Subcutaneous abdominal adipose tissue (tissue), 5 donors: Measurements from ENCODE around the gene MAVS.
A peak's percentile ranks its signal among the peaks of the same experiment; 100 is the strongest.
"Not testable (repeated sequence)": the region's sequence is repeated elsewhere in the genome, so short reads cannot be mapped to it uniquely, and the experiment has no call there.

Source experiments
- H3K27ac ChIP-seq: one replicate; pipeline ENCODE4 v1.7.0; 2013; ENCODE audit warnings: low read depth, mild to moderate bottlenecking, inconsistent platforms, low read length, moderate library complexity
- H3K27me3 ChIP-seq, 5 donors: one replicate each; pipeline ENCODE4 v1.7.0; 2013; ENCODE audit warnings: low read length in 5 of 5, inconsistent platforms in 1 of 5; ENCODE audit not compliant: control insufficient read depth in 5 of 5, insufficient read depth in 4 of 5
- H3K36me3 ChIP-seq, 5 donors: one replicate each; pipeline ENCODE4 v1.7.0; 2013; ENCODE audit warnings: low read length in 5 of 5; ENCODE audit not compliant: control insufficient read depth in 5 of 5, insufficient read depth in 5 of 5
- H3K4me1 ChIP-seq, 5 donors: one replicate each; pipeline ENCODE4 v1.7.0; 2013; ENCODE audit warnings: low read length in 5 of 5, mild to moderate bottlenecking in 3 of 5, moderate library complexity in 1 of 5; ENCODE audit not compliant: control insufficient read depth in 5 of 5, insufficient read depth in 5 of 5
- H3K4me3 ChIP-seq, 5 donors: one replicate each; pipeline ENCODE4 v1.7.0; 2013; ENCODE audit warnings: low read length in 5 of 5, low read depth in 1 of 5
- H3K9ac ChIP-seq, 5 donors: one replicate each; pipeline ENCODE4 v1.7.0; 2013; ENCODE audit warnings: low read length in 5 of 5, mild to moderate bottlenecking in 4 of 5, moderate library complexity in 3 of 5
- H3K9me3 ChIP-seq, 5 donors: one replicate each; pipeline ENCODE4 v1.7.0; 2013; ENCODE audit warnings: low read length in 5 of 5; ENCODE audit not compliant: control insufficient read depth in 5 of 5
- donor health status: healthy.
- donor health status: healthy.
- donor health status: healthy.
- donor health status: healthy.
- donor health status: healthy.

The MAVS gene

DNA sequence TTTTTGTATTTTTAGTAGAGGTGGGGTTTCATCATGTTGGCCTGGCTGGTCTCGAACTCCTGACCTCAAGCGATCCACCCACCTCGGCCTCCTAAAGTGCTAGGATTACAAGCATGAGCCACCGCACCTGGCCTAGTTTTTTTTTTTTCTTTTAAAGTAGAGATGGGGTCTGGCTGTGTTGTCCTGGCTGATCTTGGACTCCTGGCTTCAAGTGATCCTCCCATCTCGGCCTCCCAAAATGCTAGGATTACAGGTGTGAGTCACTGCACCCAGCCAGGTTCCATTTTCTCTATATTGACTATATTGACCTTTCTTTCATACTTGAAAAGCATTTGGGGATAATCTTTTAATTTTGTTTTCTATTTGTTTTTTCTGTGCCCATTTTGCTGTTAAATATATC lies 55.8 kb downstream of the MAVS start:
- Histone ChIP-seq H3K9me3 (no peaks in the 10 kb centered on the region), H3K36me3 (no peaks in the 10 kb centered on the region), H3K9ac (no peak overlapping the region), H3K4me1 (peaks cover 2 to 52% (median 49%) of the 10 kb centered on the region in 5 donors), H3K27ac (peak overlapping the region; percentile 57), H3K4me3 (no peak overlapping the region), H3K27me3 (no peaks in the 10 kb centered on the region)

DNA sequence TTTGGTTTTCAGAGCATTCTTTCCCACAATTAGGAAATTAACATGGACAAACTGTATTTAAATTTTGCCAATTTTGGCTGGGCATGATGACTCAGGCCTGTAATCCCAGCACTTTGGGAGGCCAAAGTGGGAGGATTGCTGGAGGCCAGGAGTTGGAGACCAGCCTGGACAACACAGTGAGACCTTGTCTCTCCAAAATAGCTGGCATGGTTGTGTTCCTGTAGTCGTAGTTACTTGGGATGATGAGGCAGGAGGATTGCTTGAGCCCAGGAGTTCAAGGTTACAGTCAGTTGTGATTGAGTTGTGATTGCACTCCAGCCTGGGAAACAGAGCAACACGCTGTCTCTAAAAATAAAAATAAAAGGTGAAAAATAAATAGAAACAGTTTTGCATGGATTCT lies 57.6 kb downstream of the MAVS start:
- Histone ChIP-seq H3K4me1 (peaks cover 2 to 68% (median 61%) of the 10 kb centered on the region in 5 donors), H3K9ac (no peak overlapping the region), H3K4me3 (no peak overlapping the region), H3K9me3 (no peaks in the 10 kb centered on the region), H3K27ac (no peak overlapping the region), H3K27me3 (no peaks in the 10 kb centered on the region), H3K36me3 (peaks cover 3 to 13% (median 12%) of the 10 kb centered on the region in 5 donors)

DNA sequence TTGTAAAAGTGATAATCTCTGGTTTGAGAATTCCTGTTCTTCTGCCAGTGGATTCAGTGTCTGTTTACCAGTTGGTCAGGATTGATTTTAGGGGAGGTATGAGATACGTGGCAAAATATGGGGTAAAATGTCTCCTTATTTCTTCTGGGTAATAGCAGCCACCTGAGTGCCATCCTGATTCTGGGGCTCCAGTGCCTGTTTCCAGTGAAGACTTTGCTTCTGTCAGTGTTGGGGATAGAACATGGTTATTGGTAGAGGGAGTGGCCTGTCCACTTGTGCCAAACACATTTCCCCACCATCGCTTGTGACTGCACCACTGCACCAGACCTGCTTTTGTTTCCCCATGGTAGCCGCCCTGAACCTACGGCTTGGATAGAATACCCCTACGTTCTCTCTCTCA lies 58.2 kb downstream of the MAVS start:
- H3K27me3 ChIP-seq = no peaks in the 10 kb centered on the region
- H3K4me3 ChIP-seq = no peak overlapping the region
- H3K36me3 ChIP-seq = peaks cover 3 to 18% (median 17%) of the 10 kb centered on the region in 5 donors
- no peak overlapping the region for H3K9ac ChIP-seq
- no peaks in the 10 kb centered on the region for H3K9me3 ChIP-seq
- H3K27ac ChIP-seq = no peak overlapping the region
- H3K4me1 ChIP-seq = peaks cover 2 to 66% (median 60%) of the 10 kb centered on the region in 5 donors

DNA sequence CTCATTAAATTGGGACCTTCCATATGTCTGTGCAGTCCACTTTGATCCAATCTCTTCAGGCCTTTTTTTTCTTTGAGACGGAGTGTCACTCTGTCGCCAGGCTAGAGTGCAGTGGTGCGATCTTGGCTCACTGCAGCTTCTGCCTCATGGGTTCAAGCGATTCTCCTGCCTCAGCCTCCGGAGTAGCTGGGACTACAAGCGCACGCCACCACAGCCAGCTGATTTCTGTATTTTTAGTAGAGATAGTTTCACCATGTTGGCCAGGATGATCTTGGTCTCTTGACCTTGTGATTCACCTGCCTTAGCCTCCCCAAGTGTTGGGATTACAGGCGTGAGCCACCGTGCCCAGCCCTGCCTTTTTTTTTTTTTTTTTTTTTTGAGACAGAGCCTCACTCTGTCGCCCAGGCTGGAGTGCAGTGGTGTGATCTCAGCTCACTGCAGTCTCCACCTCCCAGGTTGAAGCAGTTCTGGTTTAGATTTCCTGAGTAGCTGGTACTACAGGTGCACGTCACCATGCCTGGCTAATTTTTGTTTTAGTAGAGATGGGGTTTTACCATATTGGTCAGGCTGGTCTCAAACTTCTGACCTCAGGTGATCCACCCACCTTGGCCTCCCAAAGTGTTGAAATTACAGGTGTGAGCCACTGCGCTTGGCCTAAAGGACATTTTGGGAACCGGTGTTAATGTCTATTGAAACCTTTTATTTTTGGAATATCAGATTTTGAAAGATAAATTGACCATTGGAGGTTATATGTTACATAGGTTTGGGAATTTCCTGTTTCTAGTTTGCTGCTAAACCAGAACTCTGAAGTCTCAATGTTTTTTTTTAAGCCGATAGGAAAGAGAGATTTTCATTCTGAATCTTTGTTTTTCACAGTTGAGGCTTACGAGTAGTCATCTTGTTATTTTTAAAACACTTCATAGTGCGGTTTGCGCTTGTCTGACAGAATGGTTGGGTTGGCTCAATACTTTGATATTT lies 60.4 kb downstream of the MAVS start:
- not testable (repeated sequence) for H3K9ac ChIP-seq, H3K4me3 ChIP-seq, H3K27me3 ChIP-seq, H3K9me3 ChIP-seq
- Histone ChIP-seq H3K4me1 (peaks cover 2 to 48% (median 43%) of the 10 kb centered on the region in 5 donors), H3K36me3 (peaks cover 12 to 35% (median 27%) of the 10 kb centered on the region in 5 donors), H3K27ac (peak overlapping the region; percentile 13)

DNA sequence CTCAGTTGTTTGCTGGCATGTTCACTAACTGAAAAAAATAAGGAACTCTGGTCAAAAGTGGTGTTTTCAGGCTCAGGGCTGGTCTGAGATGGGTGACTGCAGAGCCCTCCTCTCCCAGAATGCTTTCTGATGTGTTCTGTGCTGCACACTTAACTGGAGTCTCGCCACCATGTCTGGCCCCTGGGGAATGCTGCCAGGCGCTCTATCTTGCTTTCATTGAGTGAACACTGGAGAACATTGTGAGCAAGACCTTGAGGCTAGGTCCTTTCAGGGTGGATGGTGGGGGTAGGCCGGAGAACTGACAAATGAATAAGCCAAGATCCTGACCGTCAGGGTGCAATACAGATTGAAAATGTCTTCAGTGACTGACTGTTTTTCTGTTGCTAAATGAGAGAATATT lies 62.0 kb downstream of the MAVS start:
- peaks cover 15 to 48% (median 40%) of the 10 kb centered on the region in 5 donors for H3K36me3 ChIP-seq
- H3K4me1 ChIP-seq = peaks cover 2 to 34% (median 32%) of the 10 kb centered on the region in 5 donors
- H3K27me3 ChIP-seq = no peaks in the 10 kb centered on the region
- no peak overlapping the region for H3K9ac ChIP-seq
- no peak overlapping the region for H3K4me3 ChIP-seq
- H3K9me3 ChIP-seq = no peaks in the 10 kb centered on the region
- no peak overlapping the region for H3K27ac ChIP-seq

DNA sequence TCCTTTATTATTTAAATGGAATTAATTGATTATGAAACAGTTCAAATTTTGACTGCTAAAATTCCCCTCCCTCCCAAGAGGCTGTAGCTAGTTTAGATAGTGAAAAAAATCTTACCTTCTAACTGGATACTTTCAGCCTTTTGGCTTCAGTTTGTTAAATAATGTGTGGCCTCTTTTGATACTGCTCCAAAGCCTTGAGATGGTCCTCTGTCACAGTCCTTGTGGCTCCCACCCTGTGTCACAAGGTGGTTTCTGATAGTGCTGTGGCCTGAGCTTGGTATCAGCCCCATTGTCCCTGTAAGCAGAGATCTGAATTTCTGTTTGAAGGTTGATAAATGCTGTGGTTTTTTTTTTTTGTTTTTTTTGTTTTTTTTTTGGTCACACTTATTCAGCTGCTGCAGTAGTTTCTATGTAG lies 63.3 kb downstream of the MAVS start:
- no peak overlapping the region for H3K9ac ChIP-seq
- H3K27ac ChIP-seq = no peak overlapping the region
- H3K4me3 ChIP-seq = no peak overlapping the region
- H3K9me3 ChIP-seq = no peaks in the 10 kb centered on the region
- peaks cover under 1 to 27% (median 22%) of the 10 kb centered on the region in 5 donors for H3K4me1 ChIP-seq
- no peaks in the 10 kb centered on the region for H3K27me3 ChIP-seq
- peaks cover 15 to 59% (median 52%) of the 10 kb centered on the region in 5 donors for H3K36me3 ChIP-seq

DNA sequence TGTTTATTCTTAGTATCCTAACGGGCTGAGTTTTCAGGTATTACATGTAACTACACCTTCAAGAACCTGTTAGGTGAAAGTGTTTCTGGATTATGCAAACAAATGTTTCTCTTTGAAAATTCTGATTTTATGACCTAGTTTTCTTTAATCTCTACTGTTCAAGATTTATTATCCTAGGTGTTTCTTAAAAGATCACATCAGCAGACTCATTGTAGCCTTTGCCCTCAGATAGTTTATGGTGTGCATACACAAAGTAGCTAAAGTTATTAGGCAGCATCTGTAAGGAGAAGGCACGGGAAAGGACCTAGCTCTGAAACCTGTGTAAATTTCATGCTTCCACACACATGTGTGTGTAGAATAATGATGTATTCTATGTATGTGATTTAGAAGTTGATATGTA lies 64.2 kb downstream of the MAVS start:
- H3K9ac ChIP-seq = no peak overlapping the region
- H3K36me3 ChIP-seq = peaks cover 15 to 59% (median 54%) of the 10 kb centered on the region in 5 donors
- H3K4me3 ChIP-seq = no peak overlapping the region
- H3K27me3 ChIP-seq = no peaks in the 10 kb centered on the region
- H3K27ac ChIP-seq = no peak overlapping the region
- H3K9me3 ChIP-seq = no peaks in the 10 kb centered on the region
- H3K4me1 ChIP-seq = peaks cover 0 to 27% (median 20%) of the 10 kb centered on the region in 5 donors

DNA sequence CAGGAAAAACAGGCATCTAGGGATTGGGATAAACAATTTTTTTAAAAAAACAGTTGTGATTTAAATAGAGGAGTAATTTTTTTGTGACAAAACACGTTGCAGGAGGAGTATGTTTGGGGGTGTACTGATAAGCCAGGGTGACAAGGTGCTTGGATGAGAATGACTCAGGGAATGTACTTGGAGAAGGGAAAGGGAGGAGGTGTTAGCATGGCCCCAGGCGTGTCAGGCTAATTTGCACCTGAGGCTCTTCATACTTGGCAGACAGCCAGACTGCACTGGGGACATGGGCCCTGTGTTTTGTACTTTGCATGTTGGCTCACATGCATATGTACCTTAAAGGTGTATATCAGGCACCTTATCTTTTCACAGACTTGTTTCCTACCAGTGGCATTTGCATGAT lies 65.3 kb downstream of the MAVS start:
- H3K36me3 ChIP-seq = peaks cover 15 to 66% (median 58%) of the 10 kb centered on the region in 5 donors
- H3K27ac ChIP-seq = no peak overlapping the region
- H3K27me3 ChIP-seq = no peaks in the 10 kb centered on the region
- no peak overlapping the region for H3K9ac ChIP-seq
- no peak overlapping the region for H3K4me3 ChIP-seq
- peaks cover 0 to 33% (median 21%) of the 10 kb centered on the region in 5 donors for H3K4me1 ChIP-seq
- no peaks in the 10 kb centered on the region for H3K9me3 ChIP-seq

DNA sequence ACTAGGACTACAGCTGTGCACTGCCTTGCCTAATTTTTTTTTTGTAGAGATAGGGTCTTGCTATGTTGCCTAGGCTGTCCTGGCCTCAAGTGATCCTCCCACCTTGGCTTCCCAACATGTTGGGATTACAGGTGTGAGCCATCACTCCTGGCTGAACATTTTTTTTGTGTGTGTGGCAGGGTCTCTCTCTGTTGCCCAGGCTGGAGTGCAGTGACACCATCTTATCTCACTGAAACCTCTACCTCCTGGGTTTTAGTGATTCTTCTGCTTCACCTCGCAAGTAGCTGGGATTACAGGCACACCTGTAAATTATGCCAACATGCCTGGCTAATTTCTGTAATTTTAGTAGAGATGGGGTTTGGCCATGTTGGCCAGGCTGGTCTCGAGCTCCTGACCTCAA lies 67.8 kb downstream of the MAVS start:
- Histone ChIP-seq H3K4me1 (peaks cover 0 to 17% (median 6%) of the 10 kb centered on the region in 5 donors), H3K4me3 (no peak overlapping the region), H3K27ac (no peak overlapping the region), H3K27me3 (no peaks in the 10 kb centered on the region), H3K36me3 (peaks cover 12 to 62% (median 52%) of the 10 kb centered on the region in 5 donors), H3K9me3 (no peaks in the 10 kb centered on the region), H3K9ac (no peak overlapping the region)

DNA sequence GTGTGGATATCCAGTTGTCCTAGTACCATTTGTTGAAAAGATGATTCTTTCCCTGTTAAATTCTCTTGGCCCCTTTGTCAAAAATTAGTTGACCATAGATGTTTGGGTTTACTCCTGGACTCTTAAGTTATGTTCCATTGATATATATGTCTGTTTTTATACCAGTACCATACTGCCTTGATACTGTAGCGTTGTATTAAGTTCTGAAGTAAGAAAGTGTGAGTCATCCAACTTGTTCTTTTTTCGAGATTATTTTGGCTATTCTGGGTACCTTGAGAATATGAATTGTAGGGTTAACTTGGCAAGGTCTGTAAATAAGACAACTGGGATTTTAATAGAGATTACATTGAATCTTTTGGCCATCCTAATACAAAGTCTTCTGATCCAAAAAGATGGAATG lies 69.1 kb downstream of the MAVS start:
- no peak overlapping the region for H3K27ac ChIP-seq
- no peak overlapping the region for H3K4me3 ChIP-seq
- H3K4me1 ChIP-seq = peaks cover 0 to 17% (median 6%) of the 10 kb centered on the region in 5 donors
- peaks cover 7 to 64% (median 42%) of the 10 kb centered on the region in 5 donors for H3K36me3 ChIP-seq
- no peaks in the 10 kb centered on the region for H3K27me3 ChIP-seq
- H3K9ac ChIP-seq = no peak overlapping the region
- H3K9me3 ChIP-seq = no peaks in the 10 kb centered on the region
